GM06990 (cell line): ENCODE data around the gene TGFBR3.
A peak's percentile ranks its signal among the peaks of the same experiment; 100 is the strongest.

ENCODE experiments used
- DNase-seq: peaks from one replicate; pipeline ENCODE4 v3.0.0-alpha.2; 2011; ENCODE audit not compliant: insufficient read length; ENCODE audit errors: extremely low read depth
- H3K27me3 ChIP-seq: replicated peaks from 2 replicates; pipeline ENCODE4 v1.6.0; 2011; ENCODE audit warnings: low read length; ENCODE audit not compliant: control insufficient read depth, insufficient read depth
- H3K36me3 ChIP-seq: 2 replicates; pipeline ENCODE4 v1.5.1; 2011; ENCODE audit warnings: low read length; ENCODE audit not compliant: control insufficient read depth, insufficient read depth
- H3K4me3 ChIP-seq: replicated peaks from 2 replicates; pipeline ENCODE4 v1.5.1; 2011; ENCODE audit warnings: low read depth, mild to moderate bottlenecking, control low read depth, low read length
- CTCF ChIP-seq: IDR thresholded peaks from 2 replicates; pipeline ENCODE4 v1.5.1; 2011; ENCODE audit warnings: low read length, control low read depth, mild to moderate bottlenecking, inconsistent platforms; ENCODE audit not compliant: insufficient read depth, poor library complexity, severe bottlenecking

The TGFBR3 gene

DNA sequence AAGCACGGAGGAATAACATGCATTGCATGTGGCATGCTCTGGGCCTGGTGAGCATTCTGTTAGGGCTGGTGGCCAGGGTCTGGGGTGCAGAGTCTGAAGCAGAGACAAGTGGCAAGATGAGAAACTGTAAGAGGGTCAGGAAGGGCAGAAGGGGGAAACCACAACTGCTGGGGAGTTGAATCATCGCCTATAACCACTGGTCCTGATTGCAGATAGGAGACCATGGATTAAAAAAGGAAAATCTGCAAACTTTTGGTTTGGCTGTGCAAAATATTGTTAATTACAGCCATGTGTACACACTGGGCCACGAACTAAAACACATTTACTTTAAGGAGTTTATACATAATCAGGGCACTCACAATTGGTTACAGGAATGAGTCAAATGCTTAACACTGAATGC lies 76.6 kb downstream of the TGFBR3 start:
- no peaks in the 10 kb centered on the region for H3K36me3 ChIP-seq
- no peaks in the 10 kb centered on the region for H3K27me3 ChIP-seq
- no peak overlapping the region for H3K4me3 ChIP-seq
- no peak for DNase-seq
- no peak for TF ChIP-seq CTCF

DNA sequence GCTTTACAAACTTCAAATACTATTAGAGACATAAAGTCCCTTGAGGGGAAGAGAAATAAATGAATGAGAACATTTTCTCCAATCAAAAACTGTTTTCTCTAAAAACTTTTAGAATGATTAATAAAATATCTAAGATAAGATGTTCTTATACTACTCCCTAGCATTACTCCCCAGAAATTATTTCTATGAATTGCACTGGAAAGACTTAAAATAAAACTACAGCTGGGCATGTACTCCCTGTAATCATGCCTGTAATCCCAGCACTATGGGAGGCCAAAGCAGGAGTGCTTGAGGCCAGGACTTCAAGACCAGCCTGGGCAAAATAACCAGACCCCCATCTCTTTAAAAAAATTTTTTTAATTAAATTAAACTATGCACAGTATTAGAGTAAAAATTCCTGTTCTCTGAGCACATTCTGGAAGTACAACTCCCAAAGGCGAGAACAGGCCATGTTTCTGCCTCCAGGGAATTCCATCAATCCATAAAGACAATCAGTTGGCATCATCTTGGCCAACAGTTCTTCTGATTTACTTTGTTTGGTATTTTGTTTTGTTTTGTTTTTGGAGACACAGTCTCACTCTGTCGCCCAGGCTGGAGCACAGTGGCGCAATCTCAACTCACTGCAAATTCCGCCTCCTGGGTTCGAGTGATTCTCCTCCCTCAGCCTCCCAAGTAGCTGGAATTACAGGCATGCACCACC lies 77.9 kb downstream of the TGFBR3 start:
- no peak for DNase-seq
- H3K36me3 ChIP-seq: no peaks in the 10 kb centered on the region
- TF ChIP-seq CTCF: no peak
- H3K27me3 ChIP-seq: no peaks in the 10 kb centered on the region
- H3K4me3 ChIP-seq: no peak overlapping the region

DNA sequence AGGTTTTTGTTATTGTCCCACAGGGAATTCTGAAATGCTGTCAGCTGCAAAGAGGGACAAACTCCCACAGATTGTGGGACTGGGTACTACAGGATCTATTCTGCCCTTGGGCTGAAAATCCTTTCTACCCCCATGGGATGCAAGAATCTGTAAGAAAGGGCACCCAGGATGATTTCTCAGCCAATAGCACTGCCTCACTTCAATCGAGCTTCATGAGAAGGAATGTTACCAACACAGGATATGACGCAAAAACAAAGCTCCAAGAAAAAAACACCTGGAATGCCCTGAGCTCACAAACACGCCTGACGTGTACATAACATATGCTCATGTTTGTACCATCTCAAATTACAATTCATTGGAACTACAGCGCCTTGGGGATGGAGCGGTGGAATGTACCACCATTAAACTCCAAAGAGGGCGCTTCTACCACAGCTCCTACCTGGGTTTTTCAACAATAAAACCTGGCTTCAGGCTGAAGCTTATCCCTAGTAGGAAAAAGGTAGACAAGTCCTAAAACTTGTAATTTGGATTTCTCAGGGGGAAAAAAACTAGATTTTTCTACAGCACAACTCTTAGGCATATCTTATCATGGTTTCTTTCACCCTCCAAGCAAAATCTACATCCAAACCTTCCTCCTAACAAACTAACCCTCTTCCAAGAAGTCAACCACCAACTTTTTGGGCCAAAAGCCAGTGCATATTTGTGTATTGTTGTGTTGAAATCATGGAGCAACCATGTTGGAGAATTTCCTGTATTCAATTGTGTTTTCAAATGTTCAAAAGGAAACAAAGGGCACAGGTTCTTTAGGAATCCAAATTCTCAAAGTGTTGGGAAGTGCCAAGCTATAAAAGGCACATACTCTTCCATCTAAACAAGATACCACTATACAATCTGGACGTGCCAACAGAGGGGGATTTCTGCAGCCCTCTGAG lies 78.9 kb downstream of the TGFBR3 start:
- H3K4me3 ChIP-seq: no peak overlapping the region
- no peak for DNase-seq
- no peaks in the 10 kb centered on the region for H3K36me3 ChIP-seq
- no peaks in the 10 kb centered on the region for H3K27me3 ChIP-seq
- no peak for TF ChIP-seq CTCF

DNA sequence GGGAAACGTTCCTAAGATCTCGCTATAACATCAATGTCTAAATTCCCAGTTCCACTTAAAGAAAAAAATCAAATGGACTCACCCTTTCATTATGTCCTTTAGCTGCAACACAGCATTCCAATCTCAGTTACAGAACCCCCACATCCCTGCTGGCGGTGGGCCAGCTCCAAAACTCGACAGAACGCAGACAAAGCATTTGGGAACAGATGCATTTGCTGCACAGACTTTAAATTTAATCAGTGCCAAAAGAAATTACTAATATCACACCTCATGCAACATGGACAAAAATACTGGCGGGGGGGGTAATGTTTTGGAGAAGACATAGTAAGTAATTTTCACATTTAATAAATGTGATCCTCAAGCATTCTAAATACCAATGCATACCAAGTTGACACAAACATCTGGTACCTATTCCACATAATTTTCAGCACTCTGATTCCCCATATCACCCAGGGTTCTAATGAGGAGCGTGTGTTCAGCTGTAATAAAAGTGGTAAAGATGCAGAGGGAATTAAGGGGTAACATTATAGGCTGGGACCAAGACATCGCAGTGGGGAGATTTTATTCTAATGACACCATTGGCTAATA lies 79.7 kb downstream of the TGFBR3 start:
- Histone ChIP-seq H3K27me3 (no peaks in the 10 kb centered on the region), H3K4me3 (no peak overlapping the region), H3K36me3 (no peaks in the 10 kb centered on the region)
- DNase-seq: no peak
- TF ChIP-seq CTCF: no peak

- no peak for TF ChIP-seq CTCF
- Histone ChIP-seq H3K36me3 (no peaks in the 10 kb centered on the region), H3K27me3 (no peaks in the 10 kb centered on the region), H3K4me3 (no peak overlapping the region)
- peak; percentile 52 for DNase-seq
Observed at GRCh38 chr1:91805311-91805801, 80.6 kb downstream of the TGFBR3 start.
